GM12891 (cell line): ENCODE data around the gene RAET1G.

Source experiments
- PAX5 ChIP-seq: IDR thresholded peaks from 2 replicates; pipeline ENCODE4 v1.6.1; 2011; ENCODE audit warnings: low read length, moderate library complexity, mild to moderate bottlenecking; ENCODE audit not compliant: insufficient read depth, severe bottlenecking
- POLR2A ChIP-seq: IDR thresholded peaks from 2 replicates; pipeline ENCODE4 v1.6.1; 2011; ENCODE audit warnings: low read depth, low read length, control low read depth
- POLR2AphosphoS5 ChIP-seq: IDR thresholded peaks from 2 replicates; pipeline ENCODE4 v1.6.1; 2011; ENCODE audit warnings: low read depth, low read length, control low read depth
- SPI1 ChIP-seq: IDR thresholded peaks from 2 replicates; pipeline ENCODE4 v1.6.1; 2011; ENCODE audit warnings: low read depth, low read length, control low read depth

DNA sequence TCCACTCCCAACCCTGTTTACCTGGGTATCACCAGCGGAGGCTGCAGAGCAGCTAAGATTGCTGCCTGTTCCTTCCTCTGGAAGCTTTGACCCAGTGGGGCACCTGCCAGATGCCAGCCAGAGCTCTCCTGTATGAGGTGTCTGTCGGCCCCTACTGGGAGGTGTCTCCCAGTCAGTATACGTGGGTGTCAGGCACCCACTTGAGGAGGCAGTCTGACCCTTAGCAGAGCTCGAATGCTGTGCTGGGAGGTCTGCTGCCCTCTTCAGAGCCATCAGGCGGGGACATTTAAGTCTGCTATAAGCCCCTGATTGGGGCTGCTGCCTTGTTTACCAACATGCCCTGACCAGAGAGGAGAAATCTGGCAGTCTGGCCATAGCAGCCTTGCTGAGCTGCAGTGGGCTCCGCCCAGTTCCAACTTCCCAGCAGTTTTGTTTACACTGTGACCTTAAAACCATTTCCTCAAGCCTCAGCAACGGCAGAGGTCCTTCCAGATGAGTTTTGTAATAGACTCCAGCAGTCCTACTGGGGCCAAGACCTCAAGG is 27.8 kb downstream of the RAET1G start:
- TF ChIP-seq POLR2A (no peak), PAX5 (no peak), POLR2AphosphoS5 (no peak), SPI1 (no peak)
